Embryonic facial prominence (tissue), 1 donor: Measurements from ENCODE around the gene A3GALT2.

Experiments used
- DNase-seq: peaks from one replicate; pipeline ENCODE4 v3.0.0-alpha.2; 2016; ENCODE audit errors: extremely low spot score

A3GALT2 gene

DNA sequence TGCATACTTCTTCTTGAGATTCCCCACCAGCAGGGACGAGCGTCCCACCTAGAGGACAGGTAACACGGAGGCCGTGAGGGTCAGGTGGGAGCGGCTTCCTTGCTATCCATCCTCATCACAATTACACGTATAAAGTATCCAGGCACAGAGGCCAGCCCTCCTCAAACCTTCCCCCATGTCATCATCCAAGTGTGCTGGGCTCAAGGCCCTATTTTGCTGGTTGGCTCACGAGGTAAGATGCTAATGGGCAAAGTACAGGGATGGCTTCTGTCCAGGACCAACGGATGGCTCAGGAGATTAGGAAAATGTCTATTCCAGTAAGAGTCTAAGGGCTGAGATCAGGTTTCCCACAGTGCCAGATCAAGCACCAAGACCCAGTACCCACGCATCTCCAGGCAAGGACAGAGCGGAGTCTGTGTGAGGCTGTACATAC, 11.5 kb upstream of the A3GALT2 start:
- DNase-seq, result no peak

DNA sequence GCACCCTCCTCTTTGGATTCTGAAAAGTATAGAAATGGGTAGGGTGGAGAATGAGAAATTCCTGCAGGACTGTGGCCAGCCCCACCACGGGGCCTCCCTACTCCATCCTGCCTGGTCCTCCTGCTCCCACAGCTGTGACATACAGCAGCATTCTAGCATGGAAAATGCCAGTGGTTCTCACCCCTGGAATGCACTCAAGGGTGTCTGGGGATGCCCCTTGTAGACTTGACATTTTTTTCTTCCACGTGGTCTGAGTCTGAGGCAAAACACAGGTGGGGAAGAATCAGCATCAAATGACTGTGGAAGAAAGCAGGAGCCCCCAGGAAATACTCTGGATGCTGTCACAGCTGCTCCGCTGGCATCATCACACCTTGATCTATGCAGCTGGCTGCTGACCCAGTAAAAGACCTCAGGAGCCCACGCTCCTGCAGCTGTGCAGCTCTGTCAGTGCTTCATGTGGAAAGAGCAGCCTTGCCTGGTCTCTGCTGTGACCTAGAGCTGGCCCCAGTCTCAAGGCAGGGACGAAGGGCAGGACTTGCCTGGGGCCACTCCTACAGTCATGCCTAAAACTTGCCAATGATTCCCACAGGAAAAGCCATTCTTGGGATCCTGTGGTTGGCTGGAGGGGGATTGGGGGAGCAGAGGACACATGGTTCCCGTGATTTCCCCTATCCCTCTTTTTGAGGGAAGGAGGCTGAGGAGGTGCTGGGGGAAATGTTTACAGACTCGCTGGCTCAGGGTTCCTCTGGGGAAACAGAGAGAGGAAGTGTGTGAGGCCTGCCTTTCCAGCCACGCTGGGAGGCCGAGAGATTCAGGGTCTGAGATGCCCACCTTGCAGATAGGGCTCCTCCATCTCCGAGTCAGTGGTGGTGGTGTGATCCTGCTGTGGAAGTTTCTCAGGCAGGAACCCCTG, 10.8 kb upstream of the A3GALT2 start:
- no peak for DNase-seq

DNA sequence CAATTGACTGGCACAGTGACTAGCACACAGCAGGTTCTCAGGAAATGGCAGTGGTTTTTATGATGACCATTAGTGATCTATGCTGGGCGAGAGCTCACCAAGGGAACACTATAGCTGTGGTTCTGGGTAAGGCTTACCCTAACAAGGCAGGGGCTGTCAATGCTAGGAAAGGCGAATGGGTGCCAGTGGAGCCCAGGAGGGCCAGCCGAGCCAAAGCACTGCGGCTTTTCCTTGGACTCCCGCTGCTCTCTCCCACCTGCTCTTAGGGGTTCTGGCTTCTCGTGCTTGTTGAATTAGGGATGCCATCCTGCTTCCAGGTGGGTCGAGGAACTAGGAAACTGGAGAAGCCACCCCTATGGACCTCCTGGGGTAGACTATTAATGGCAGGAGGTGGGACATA, 10.0 kb upstream of the A3GALT2 start:
- DNase-seq, result no peak

DNA sequence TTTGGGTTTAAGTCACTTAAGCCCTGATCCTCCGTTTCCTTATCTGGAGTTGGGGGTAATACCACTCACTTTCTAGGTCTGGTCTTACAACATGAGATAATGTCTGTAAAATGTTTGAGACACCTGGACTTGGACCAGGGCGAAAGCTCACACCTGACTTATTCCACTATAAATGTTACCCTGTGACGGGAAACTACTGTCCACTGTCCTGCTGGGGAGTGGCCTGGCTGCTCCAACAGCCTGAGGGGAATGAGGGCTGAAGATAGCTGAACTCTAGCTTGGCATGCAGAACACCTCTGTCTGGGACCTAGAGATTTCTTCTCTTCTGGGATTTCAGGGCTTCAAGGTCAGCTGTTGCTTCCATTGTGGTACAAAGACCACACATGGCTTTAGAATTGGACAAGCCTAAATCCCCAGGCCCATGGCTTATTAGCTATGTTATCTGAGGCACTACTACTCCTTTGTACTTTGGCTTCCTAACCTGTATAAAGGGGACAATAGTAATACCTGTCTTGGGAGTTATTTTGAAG, 9.5 kb upstream of the A3GALT2 start:
- no peak for DNase-seq

DNA sequence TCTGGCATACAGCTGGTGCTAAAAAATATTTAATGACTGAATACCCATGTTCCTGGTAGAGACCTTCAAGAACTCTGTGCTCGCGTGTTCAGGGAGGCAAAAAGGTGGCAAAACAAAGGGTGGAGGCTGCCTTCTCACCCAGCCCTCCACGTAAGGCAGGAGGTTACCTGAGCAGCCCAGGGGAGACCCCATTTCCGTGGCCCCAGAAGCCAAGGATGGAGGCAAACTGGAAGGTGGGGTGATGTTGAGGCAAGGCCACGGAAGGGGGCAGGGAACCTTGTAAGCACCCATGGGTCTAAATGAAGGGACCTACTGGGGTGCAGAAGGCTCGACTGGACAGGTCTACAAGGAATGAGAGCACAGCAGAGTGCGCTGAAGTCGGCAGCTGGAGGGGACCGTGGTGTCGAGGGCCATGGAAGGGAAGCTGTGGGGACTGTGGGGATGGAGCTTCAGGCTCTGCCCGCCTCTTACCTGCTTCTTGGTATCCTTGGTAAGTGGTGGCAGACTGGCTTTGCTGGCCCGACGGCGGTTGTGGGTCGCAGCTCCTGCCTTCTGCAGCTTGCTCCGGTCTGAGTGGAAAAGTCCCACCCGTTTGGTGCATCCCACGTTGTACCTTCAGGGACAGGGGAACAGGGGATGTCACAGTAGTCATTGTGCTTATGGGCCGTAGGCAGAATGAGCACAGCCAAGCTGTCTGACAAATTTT, 8.9 kb upstream of the A3GALT2 start:
- no peak for DNase-seq

DNA sequence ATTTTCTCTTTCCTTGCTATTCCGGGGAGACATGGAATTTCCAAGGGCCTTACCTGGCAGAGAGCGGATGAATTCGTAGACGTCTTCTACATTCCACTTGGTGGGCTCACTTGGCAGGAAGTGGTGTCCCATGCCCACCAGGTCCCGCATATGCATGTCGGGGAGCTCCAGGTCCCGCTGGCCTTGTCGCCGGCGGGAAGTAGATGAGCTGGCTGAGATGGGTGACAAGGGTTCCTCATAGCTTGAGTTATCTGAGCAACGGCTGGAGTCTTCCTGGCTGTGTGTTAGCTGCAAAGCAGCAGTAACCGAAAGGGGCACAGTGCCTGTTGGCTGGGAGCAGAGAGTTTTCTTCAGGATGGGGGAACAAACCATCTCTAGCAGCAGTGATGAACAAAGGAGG, 7.9 kb upstream of the A3GALT2 start:
- DNase-seq, result no peak

DNA sequence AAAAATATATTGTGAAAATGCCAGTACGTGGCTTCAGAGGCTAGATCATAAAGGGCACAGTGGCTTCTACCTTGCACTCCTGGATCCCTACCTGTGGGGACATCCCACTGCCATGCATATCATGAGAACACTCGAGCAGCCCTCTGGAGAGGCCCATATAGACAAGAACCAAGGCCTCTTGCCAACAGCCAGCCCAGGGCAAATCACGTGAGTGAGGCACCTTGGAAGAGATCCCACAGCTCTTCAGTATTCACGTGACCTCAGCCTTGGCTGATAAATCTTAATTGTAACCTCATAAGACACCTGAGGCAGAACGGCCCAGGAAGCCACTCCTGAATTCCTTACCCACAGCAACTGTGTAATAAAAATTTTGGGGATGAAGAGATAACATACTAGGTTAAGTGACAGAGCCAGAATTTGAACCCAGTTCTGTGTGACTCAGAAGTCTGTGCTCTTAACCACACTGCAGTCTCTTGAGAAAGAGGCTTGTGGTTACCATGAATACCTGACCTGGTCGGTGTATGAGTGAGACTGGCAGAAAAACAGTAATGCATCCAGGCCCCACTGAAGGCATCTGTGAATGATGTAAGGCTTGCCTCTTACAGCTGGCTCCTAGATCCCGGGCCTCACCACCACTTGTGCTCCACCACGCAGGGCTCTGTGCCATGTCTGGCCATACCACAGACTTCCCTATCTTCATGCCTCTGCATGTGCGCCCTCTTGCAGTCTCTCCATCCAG, 6.9 kb upstream of the A3GALT2 start:
- DNase-seq, result no peak

DNA sequence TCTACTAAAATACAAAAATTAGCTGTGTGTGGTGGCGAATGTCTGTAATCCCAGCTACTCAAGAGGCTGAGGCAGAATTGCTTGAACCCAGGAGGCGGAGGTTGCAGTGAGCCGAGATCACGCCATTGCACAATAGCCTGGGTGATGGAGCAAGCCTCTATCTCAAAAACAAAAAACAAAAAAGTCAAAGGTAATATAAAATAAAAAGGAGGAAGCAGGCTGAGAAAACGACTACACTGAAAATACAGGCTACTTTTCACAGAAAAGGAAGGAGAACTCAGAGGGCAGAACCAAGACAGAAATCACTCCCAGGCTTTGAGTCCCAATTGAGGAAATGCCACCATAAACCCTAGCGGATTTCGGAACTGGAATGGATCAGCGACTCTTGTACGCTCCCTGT, 5.9 kb upstream of the A3GALT2 start:
- no peak for DNase-seq

DNA sequence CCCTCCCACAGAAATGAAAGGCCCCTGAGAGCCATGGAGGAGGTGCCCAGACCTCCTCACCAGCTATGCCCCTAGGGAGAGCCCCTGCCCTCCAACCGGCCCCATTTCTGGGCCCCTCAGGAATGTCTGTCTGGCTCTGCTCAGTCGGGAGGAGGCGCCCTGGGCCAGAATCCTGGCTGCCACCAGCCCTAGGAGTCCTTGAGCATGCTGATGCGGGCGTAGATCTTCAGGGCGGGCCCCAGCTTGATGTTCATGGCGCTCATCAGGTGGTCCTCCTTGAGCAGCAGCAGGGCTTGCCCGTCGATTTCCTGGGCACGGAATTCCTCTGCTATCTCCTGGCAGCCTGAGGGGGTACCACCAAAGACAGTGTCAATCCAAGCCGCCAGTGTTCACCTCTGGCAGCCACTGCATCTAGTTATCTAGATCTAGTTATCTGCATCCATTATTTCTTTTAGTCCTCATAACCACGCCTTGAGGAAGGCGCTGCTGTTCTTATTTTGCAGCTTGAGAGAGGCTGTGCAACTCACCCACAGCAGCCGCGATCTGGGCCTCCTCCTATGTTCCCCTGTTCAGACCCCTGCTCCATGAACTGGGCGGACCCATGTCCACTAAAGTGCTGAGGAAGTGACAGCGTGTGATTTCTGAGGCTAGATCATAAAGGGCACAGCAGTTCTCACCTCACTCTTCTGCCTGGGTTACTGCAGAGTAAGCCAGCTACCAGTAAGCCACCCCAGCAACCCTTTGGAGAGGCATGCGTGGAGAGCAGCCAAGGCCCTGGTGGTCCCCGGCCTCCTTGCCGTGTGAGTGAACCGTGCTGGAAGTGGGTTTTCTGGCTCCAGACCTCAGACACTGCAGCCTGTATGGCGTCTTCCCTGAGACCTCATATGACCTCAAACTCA, 4.0 kb upstream of the A3GALT2 start:
- no peak for DNase-seq

DNA sequence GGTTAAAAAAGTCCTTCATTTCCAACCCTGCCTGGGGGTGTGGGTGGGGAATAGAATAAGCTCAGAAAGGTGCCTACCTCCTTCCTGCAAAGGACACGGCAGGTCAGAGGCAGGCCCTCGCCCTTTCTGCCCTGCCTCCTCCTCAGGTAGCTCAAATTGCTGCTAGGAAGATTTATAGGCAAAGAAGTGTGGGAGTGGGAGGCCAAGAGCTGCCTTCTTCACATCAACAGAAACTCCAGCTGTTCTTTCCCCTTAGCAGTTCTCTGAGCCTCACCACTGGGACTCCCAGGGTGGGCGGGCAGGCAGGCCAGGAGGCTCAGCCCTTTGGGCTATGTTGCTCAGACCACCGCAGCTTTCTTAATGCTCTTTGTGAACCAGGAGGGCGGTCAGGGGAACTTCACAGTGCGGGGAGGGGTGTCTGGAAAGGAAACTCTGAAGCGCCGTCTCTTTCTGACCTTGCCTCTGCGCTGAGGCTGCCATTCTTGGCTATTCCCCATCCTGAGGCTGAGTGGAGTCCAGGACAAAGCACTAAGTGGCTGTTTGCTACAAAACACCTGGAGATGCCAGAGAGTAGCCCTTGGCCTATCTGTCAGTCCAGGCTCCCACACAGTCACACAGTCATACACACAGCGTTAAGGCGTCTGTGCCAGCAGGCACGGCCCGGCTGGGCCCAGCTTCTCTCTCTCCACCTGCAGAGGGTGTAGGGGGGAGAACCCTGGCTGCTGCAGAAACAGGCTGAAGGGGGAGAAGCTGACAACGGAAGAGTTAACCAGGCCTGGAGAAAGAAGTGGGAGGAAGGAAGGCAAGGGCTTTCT, 3.0 kb upstream of the A3GALT2 start:
- no peak for DNase-seq

DNA sequence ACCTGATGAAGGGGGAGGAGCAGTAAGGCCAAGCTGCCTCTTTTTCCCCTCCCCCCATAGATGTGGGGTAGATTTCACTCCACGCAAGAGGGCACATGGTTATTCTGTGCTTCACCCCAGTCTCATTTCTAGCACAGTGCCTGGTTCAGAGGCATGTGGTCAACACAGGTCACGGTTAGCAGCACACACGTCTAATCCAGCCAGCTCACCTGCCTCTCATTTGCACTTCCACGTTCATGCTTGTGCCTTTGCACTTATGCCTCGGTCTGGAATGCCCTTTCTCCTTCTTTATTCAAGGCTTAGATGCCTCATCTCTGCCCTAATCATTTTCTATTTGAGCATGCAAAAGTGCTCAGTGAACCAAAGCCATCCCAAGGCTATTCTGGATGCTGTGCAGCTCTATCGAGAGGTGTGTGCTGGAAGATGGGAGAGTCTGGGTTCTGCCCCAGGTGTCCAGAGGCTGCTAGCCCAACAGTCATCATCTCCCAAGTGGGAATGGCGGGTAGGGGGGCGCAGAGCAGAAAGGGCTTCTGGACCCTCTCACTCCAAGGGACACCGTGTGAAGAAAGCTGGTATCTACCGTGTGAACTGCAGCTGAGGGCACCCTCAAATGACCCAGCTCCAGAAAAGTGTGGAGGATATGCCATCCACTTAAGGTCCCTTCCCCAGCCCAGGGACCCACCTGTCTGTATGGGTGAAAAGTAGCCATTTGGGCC, 2.1 kb upstream of the A3GALT2 start:
- DNase-seq, result no peak

DNA sequence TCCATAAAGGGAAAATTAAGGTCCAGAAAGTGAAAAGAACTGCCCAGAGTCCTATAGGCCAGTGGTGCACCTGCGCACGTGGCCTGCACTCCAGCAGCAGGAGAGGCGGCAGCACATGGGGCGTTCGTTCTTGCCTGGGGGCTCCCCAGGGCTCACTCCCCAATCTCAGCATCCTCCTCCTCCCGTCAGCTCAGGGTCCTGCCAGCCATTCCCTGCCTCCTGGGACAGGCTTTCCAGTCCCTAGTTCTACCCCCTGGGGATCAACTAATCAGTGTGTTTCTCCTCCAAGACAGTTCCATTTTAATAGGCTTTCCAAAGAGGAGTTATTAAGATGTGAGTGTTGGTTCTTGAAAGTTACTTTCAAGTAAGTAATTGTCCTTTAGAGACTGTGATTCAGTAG, 1.2 kb upstream of the A3GALT2 start:
- DNase-seq, result no peak

DNA sequence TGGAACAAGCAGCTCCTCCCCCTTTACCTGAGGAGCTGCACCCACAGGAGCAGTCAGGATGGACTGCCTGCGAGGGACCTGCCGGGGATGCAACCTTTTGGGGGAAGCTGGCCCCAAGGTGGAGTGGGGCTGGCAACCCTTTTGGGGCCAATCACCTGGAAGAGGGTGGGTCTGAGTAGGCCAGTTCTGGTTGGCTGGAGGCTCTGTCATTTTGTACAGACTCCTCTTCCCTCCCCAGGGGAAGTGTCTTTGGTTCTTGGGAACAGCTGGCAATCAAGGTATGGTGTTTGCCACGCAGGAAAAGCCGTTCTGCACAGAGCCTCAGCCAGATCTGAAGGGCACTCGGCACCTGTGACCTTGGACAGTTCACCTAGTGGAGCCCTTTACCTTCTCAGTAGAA, 280 bp upstream of the A3GALT2 start:
- no peak for DNase-seq

DNA sequence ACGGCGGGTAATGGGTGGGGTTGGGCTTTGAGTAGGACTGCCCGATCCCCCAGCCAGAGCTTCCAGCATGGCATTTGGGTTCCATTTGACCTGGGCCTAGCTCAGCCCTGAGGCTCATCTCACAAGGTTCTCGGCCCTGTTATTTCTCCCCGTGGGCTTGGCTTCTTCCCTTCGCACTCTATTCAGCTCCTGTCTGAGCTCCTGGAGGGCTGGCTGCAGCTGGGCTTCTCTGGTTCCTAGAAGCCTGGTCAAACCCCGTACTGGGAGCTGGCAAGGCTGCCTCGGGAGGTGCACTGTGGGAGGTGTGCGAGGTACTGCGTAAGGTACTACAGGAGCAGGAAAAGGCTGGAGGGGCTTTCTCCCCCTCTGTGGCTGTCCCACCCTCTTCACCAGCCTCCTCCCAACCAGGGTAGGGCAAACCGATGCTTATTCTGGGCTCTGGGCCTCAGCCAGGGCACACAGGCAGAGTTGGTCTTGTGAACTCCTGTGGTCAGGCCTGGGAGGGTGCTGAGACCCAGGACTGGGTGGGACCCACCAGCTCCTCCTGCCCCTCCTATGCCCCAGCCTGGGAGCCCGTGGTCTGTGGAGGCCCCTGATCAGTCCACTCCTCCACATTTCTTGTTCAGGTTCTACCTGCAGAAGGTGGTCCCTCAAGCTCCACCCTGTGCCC, 814 bp downstream of the A3GALT2 start:
- no peak for DNase-seq

DNA sequence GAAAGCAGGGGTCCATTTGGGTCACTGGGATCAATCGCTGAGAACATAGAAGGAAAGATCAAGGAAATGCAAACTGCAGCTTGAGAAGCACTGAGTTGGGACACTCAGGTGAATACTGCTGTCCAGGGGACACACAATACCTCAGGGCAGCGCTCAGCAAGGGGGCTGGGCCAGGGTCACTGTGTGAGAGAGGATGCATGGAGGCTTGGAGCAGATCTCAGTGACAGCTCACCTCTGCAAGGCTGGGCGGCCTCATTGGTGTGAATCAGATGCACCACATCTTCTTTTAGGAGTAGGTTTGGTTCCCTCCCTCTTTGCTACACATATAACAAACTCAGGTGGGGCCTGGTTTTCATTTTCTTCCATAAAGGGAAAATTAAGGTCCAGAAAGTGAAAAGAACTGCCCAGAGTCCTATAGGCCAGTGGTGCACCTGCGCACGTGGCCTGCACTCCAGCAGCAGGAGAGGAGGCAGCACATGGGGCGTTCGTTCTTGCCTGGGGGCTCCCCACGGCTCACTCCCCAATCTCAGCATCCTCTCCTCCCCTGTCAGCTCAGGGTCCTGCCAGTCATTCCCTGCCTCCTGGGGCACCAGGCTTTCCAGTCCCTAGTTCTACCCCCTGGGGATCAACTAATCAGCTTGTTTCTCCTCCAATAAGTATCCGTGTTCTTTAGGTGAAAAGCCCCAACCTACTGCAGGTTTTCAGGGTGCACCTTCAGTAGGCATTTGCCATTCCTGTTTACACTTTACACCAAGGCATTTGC, 1.5 kb downstream of the A3GALT2 start:
- DNase-seq, result no peak

DNA sequence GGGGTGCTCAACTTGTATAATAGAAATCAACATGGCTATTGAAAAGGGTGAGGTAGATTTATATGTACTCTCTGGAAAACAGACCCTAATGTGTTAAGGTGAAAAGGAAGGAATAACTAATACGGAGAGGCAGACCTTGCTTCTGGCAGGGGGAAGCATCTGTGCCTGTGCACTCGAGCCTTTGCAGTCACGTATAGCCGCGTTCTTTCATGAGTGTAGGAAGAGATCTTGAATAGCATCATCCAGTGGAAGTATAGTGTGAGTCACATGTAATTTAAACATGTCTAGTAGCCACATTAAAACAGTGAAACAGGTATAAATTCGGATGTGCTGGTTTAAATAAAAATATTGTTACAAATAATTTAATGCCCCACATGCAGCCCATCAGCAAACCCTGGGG, 3.0 kb downstream of the A3GALT2 start:
- DNase-seq, result no peak

DNA sequence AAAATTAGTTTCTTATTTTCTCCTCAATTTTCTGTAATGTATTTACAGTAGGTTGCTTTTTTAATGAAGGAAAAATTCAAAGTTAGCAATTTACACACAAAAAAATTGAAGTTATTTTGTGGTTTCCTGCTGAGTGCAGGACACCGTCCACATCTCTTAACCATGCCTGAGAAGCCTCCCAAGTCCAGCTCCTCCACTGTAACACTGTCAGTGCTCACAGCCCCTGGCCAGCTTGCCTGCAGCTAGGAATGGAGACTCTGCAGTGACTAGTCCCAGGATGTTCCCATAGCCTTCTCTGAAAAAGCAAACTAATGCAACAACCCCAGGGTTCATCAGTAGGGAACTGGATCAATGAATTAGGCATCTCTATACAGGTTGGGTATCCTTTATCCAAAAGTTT, 3.5 kb downstream of the A3GALT2 start:
- no peak for DNase-seq

DNA sequence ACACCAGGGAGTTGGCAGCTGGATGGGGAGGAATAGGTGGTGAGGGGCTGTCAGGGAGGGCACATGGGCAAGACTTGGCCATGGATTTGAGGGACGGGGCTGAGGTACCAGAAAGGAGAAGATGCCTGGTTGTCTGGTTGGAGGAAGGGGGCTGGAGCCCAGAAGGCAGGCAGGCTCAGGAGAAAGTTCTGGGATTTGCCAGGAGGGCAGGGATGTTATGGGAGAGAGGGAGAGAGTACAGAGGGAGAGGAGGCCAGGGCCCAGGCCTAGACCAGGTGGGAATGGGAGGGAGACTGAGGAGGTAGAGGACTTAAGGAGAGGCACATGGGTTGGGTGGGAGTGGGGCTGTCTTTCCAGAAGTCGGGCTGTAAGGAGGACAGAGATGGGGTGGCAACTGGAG, 4.3 kb downstream of the A3GALT2 start:
- no peak for DNase-seq
